IgD-negative memory B cell (primary cell): ENCODE measurements around the gene IFITM1. TPM values are rescaled to one million over a fixed set of nuclear protein-coding genes. Genes with fewer than 3 reads are reported as not detected.
A peak's percentile ranks its signal among the peaks of the same experiment; 100 is the strongest.

Experiments used
- H3K27ac Mint-ChIP-seq, 3 donors: one replicate each; pipeline ENCODE4 v1.8.0; 2020 to 2022; ENCODE audit warnings: mild to moderate bottlenecking in 3 of 3, mixed read lengths in 3 of 3, moderate library complexity in 1 of 3
- H3K27me3 Mint-ChIP-seq: one replicate; pipeline ENCODE4 v1.8.0; 2021; ENCODE audit warnings: mixed read lengths
- H3K36me3 Mint-ChIP-seq: one replicate; pipeline ENCODE4 v1.8.0; 2020; ENCODE audit warnings: mild to moderate bottlenecking, mixed read lengths
- H3K4me1 Mint-ChIP-seq, 3 donors: one replicate each; pipeline ENCODE4 v1.8.0; 2020 to 2022; ENCODE audit warnings: mixed read lengths in 3 of 3, mild to moderate bottlenecking in 1 of 3
- H3K4me3 Mint-ChIP-seq, 4 donors: one replicate each; pipeline ENCODE4 v1.8.0; 2020 to 2022; ENCODE audit warnings: mild to moderate bottlenecking in 4 of 4, mixed read lengths in 4 of 4, moderate library complexity in 3 of 4
- H3K9me3 Mint-ChIP-seq, 3 donors: one replicate each; pipeline ENCODE4 v1.8.0; 2020 to 2021; ENCODE audit warnings: mixed read lengths in 3 of 3, mild to moderate bottlenecking in 1 of 3
- polyA plus RNA-seq: library from polyadenylated mRNA; unstranded; fragments of 300-500 nt; fragmentation: Illumina TruSeq; gene quantifications from one replicate; pipeline ENCODE4 v1.2.3, GENCODE V29; 2021

The IFITM1 gene
- polyA plus RNA-seq, 1 donor from 2014 or later: 233 TPM

GRCh38 chr11:287821-288477 lies 25.9 kb upstream of the IFITM1 start:
- H3K36me3 Mint-ChIP-seq: peaks cover 3% of the 10 kb centered on the region

GRCh38 chr11:288478-289397 lies 25.1 kb upstream of the IFITM1 start, which contains the start of gene PGGHG:
Gene PGGHG, plus strand, starts transcription at chr11:289126. Its CDS starts 691 bp downstream, at chr11:289817.
- no peaks in the 10 kb centered on the region for H3K9me3 Mint-ChIP-seq
- peaks cover 3% of the 10 kb centered on the region for H3K36me3 Mint-ChIP-seq
- peak within 1 kb of the TSS; percentile 80 to 86 (median 83) for H3K27ac Mint-ChIP-seq
- peaks cover 3 to 14% (median 13%) of the 10 kb centered on the region in 3 donors for H3K4me1 Mint-ChIP-seq
- H3K27me3 Mint-ChIP-seq: peaks cover 3% of the 10 kb centered on the region
- H3K4me3 Mint-ChIP-seq: peak within 1 kb of the TSS; percentile 86 to 96 (median 92)

More at GRCh38 chr11:287821-288477, 25.9 kb upstream of the IFITM1 start:
- Mint-ChIP-seq H3K27ac (peak overlapping the region; percentile 80 to 85 (median 83)), H3K4me1 (peaks cover 3 to 16% (median 13%) of the 10 kb centered on the region in 3 donors), H3K4me3 (peak overlapping the region; percentile 86 to 96 (median 92)), H3K9me3 (no peaks in the 10 kb centered on the region), H3K27me3 (peaks cover 7% of the 10 kb centered on the region)

- peaks cover 3% of the 10 kb centered on the region for H3K27me3 Mint-ChIP-seq
- H3K9me3 Mint-ChIP-seq: no peaks in the 10 kb centered on the region
- H3K4me3 Mint-ChIP-seq: peak overlapping the region; percentile 61 to 92 (median 82)
Measured at GRCh38 chr11:289398-289711, 24.5 kb upstream of the IFITM1 start.

GRCh38 chr11:289712-290620 lies 23.9 kb upstream of the IFITM1 start:
- peaks cover 3% of the 10 kb centered on the region for H3K27me3 Mint-ChIP-seq
- H3K9me3 Mint-ChIP-seq: no peaks in the 10 kb centered on the region
- peaks cover 3% of the 10 kb centered on the region for H3K36me3 Mint-ChIP-seq
- H3K4me3 Mint-ChIP-seq: peak overlapping the region; percentile 61 to 92 (median 82)
- peaks cover 3 to 13% (median 13%) of the 10 kb centered on the region in 3 donors for H3K4me1 Mint-ChIP-seq
- H3K27ac Mint-ChIP-seq: peak overlapping the region; percentile 60 to 86 (median 67)

More at GRCh38 chr11:289398-289711, 24.5 kb upstream of the IFITM1 start:
- peaks cover 3% of the 10 kb centered on the region for H3K36me3 Mint-ChIP-seq
- peak overlapping the region; percentile 60 to 86 (median 67) for H3K27ac Mint-ChIP-seq
- H3K4me1 Mint-ChIP-seq: peaks cover 3 to 13% (median 13%) of the 10 kb centered on the region in 3 donors

- Mint-ChIP-seq H3K27me3 (peaks cover 3% of the 10 kb centered on the region), H3K4me1 (peaks cover 3 to 13% (median 13%) of the 10 kb centered on the region in 3 donors), H3K36me3 (peaks cover 3% of the 10 kb centered on the region), H3K9me3 (no peaks in the 10 kb centered on the region), H3K4me3 (peak overlapping the region in 3 of 4 donors; percentile 34 to 60 (median 52)), H3K27ac (peak overlapping the region in 1 of 3 donors; percentile 60)
Measured at GRCh38 chr11:290621-291231, 23.1 kb upstream of the IFITM1 start.

- no peaks in the 10 kb centered on the region for H3K9me3 Mint-ChIP-seq
- peaks cover 3% of the 10 kb centered on the region for H3K27me3 Mint-ChIP-seq
Measured at GRCh38 chr11:291281-292210, 22.3 kb upstream of the IFITM1 start.

GRCh38 chr11:292211-293121 lies 21.4 kb upstream of the IFITM1 start:
- Mint-ChIP-seq H3K27me3 (peaks cover 2% of the 10 kb centered on the region), H3K9me3 (no peaks in the 10 kb centered on the region), H3K36me3 (peaks cover 3% of the 10 kb centered on the region), H3K4me3 (no peak overlapping the region), H3K27ac (peak overlapping the region in 1 of 3 donors; percentile 21), H3K4me1 (peaks cover 0 to 13% (median 12%) of the 10 kb centered on the region in 3 donors)

More at GRCh38 chr11:291281-292210, 22.3 kb upstream of the IFITM1 start:
- peaks cover 3 to 13% (median 13%) of the 10 kb centered on the region in 3 donors for H3K4me1 Mint-ChIP-seq
- H3K36me3 Mint-ChIP-seq: peaks cover 3% of the 10 kb centered on the region
- H3K4me3 Mint-ChIP-seq: peak overlapping the region in 2 of 4 donors; percentile 18 to 60
- H3K27ac Mint-ChIP-seq: peak overlapping the region in 1 of 3 donors; percentile 60

GRCh38 chr11:293271-293851 lies 20.5 kb upstream of the IFITM1 start:
- Mint-ChIP-seq H3K27ac (no peak overlapping the region), H3K4me3 (no peak overlapping the region), H3K36me3 (peaks cover 3% of the 10 kb centered on the region), H3K27me3 (peaks cover 4% of the 10 kb centered on the region), H3K4me1 (peaks cover 0 to 10% (median 9%) of the 10 kb centered on the region in 3 donors), H3K9me3 (no peaks in the 10 kb centered on the region)

GRCh38 chr11:293852-294661 lies 19.8 kb upstream of the IFITM1 start:
- H3K9me3 Mint-ChIP-seq: no peaks in the 10 kb centered on the region
- H3K36me3 Mint-ChIP-seq: peaks cover 3% of the 10 kb centered on the region
- no peak overlapping the region for H3K4me3 Mint-ChIP-seq
- H3K4me1 Mint-ChIP-seq: peaks cover 0 to 10% (median 9%) of the 10 kb centered on the region in 3 donors
- H3K27me3 Mint-ChIP-seq: peaks cover 4% of the 10 kb centered on the region
- H3K27ac Mint-ChIP-seq: no peak overlapping the region

GRCh38 chr11:294780-295179 lies 19.1 kb upstream of the IFITM1 start:
- no peak overlapping the region for H3K4me3 Mint-ChIP-seq
- peaks cover 4% of the 10 kb centered on the region for H3K27me3 Mint-ChIP-seq
- H3K4me1 Mint-ChIP-seq: peaks cover 0 to 9% (median 9%) of the 10 kb centered on the region in 3 donors
- H3K27ac Mint-ChIP-seq: no peak overlapping the region
- no peaks in the 10 kb centered on the region for H3K9me3 Mint-ChIP-seq
- peaks cover 3% of the 10 kb centered on the region for H3K36me3 Mint-ChIP-seq

- Mint-ChIP-seq H3K27me3 (peaks cover 7% of the 10 kb centered on the region), H3K9me3 (no peaks in the 10 kb centered on the region), H3K27ac (peak overlapping the region in 1 of 3 donors; percentile 62), H3K4me3 (no peak overlapping the region), H3K36me3 (peaks cover 3% of the 10 kb centered on the region), H3K4me1 (peaks cover 0 to 12% (median 9%) of the 10 kb centered on the region in 3 donors)
Measured at GRCh38 chr11:295351-296170, 18.3 kb upstream of the IFITM1 start.
